Uterus (tissue), 4 donors: Measurements from ENCODE around the gene OR51B2. TPM values are rescaled to one million over a fixed set of nuclear protein-coding genes. Genes with fewer than 3 reads are reported as not detected.
"Not testable (repeated sequence)": the region's sequence is repeated elsewhere in the genome, so short reads cannot be mapped to it uniquely, and the experiment has no call there.

Experiments used
- DNase-seq, 2 donors: peaks; one replicate each; pipeline ENCODE4 v3.0.0-alpha.2; 2019 to 2020
- H3K27ac ChIP-seq, 2 donors: fragments of 200-600 bp; sonication (generic); 1 replicate in 1 of 2; 2 replicates in 1 of 2; pipeline ENCODE4 v1.5.1; 2016 to 2018
- H3K27me3 ChIP-seq, 2 donors: fragments of 200-600 bp; sonication (generic); one replicate each; pipeline ENCODE4 v1.5.1; 2018 to 2019; ENCODE audit warnings: control low read depth in 1 of 2
- H3K36me3 ChIP-seq, 2 donors: fragments of 200-600 bp; sonication (generic); one replicate each; pipeline ENCODE4 v1.5.1; 2019; ENCODE audit warnings: control low read depth in 1 of 2
- H3K4me1 ChIP-seq, 2 donors: fragments of 200-600 bp; sonication (generic); one replicate each; pipeline ENCODE4 v1.5.1; 2018 to 2019; ENCODE audit warnings: control low read depth in 1 of 2
- H3K4me3 ChIP-seq, 2 donors: fragments of 200-600 bp; sonication (generic); 1 replicate in 1 of 2; 2 replicates in 1 of 2; pipeline ENCODE4 v1.5.1; 2018 to 2019; ENCODE audit warnings: mild to moderate bottlenecking in 1 of 2
- H3K9me3 ChIP-seq, 2 donors: fragments of 200-600 bp; sonication (generic); one replicate each; pipeline ENCODE4 v1.5.1; 2019; ENCODE audit warnings: control low read depth in 1 of 2
- POLR2A ChIP-seq, 2 donors: fragments of 450-650 bp; IDR thresholded peaks; one replicate each; pipeline ENCODE4 v1.6.1; 2016; ENCODE audit warnings: antibody characterized with exemption in 2 of 2, mild to moderate bottlenecking in 1 of 2, moderate library complexity in 1 of 2
- intact Hi-C: fragments of 100-400 bp; cut with DNase I; formaldehyde crosslinking; loops from one replicate; pipeline ENCODE4 v1.15.1; 2023; ENCODE audit warnings: low total_unique reads
- total RNA-seq, 4 donors: library from RNA; depleted of rRNA in 3 of 4; stranded (reverse); fragments of >200 nt in 3 of 4; gene quantifications; one replicate each; pipeline versions ENCODE4 v1.1.0 to v1.2.4, GENCODE V29; 2014 to 2023
- TF ChIP-seq, protein P1 (sequence below), 4 experiments: fragments of 200-600 bp in 2 of 4; fragments of 450-650 bp in 2 of 4; sonication (generic) in 2 of 4; IDR thresholded peaks; one replicate each; pipeline ENCODE4 v1.5.1; 2016 to 2019; ENCODE audit warnings: antibody characterized with exemption in 4 of 4, mild to moderate bottlenecking in 2 of 4, moderate library complexity in 1 of 4
- donor health status: DM: yes; HTN: yes; CAD: no.

Gene OR51B2
- total RNA-seq, 4 donors from 2014 or later: 0.82 to 1.5 TPM; not detected in 2

DNA sequence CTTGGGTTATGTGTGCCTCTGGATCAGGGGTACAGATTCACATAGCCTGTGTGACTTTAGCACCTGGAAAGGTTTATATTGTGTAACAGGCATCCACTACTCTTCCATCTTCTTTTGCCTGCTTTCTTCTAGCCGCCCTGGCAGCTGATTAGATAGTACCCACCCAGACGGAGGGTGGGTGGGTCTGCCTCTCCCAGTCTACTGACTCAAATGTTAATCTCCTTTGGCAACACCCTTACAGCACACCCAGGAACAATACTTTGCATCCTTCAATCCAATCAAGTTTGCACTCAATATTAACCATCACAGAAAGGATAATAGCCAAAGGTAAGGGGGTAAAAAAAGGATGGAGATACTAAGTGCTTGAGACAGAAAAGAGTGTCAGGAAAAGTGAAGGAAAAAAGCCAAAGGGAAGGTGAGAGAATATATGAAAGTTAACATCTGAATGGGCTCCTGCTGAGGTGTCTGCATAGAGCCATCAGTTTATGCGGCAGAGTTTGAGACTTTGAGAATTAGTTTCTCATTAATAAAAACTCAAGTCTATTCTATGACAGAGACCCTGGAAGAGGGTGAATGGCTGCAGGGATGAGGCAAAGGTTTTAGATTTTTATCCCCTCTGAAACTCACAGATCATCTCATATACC is 24.6 kb upstream of the OR51B2 start:
- Histone ChIP-seq H3K4me3 (no peak overlapping the region), H3K9me3 (no peaks in the 10 kb centered on the region), H3K4me1 (no peaks in the 10 kb centered on the region), H3K27me3 (no peaks in the 10 kb centered on the region), H3K36me3 (no peaks in the 10 kb centered on the region), H3K27ac (no peak overlapping the region)
- TF ChIP-seq POLR2A (IDR thresholded peaks at IDR 0.05): no peak
- TF ChIP-seq, protein P1, sequence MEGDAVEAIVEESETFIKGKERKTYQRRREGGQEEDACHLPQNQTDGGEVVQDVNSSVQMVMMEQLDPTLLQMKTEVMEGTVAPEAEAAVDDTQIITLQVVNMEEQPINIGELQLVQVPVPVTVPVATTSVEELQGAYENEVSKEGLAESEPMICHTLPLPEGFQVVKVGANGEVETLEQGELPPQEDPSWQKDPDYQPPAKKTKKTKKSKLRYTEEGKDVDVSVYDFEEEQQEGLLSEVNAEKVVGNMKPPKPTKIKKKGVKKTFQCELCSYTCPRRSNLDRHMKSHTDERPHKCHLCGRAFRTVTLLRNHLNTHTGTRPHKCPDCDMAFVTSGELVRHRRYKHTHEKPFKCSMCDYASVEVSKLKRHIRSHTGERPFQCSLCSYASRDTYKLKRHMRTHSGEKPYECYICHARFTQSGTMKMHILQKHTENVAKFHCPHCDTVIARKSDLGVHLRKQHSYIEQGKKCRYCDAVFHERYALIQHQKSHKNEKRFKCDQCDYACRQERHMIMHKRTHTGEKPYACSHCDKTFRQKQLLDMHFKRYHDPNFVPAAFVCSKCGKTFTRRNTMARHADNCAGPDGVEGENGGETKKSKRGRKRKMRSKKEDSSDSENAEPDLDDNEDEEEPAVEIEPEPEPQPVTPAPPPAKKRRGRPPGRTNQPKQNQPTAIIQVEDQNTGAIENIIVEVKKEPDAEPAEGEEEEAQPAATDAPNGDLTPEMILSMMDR (IDR thresholded peaks at IDR 0.05): no peak
- intact Hi-C loops: no loop called here
- DNase-seq: no peak

DNA sequence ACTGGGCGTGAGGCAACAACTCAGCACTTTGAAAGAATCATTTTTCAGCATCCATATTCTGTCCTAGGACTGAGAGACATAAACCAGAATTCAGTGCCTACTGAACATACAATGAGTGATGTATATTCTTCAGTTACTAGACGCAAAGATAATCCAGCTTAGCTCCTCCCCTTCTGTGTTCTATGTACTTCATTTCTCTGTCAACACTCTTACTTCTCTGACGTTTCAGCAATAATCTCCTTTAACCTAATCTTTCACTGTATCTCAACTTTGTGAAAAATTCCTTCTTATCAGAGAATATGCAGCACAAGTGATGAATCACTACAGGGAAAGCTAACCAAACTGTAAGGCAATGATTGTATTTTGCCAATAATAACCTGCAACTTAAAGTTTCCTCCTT is 21.7 kb upstream of the OR51B2 start:
- TF ChIP-seq, protein P1 (IDR thresholded peaks at IDR 0.05): no peak
- TF ChIP-seq POLR2A (IDR thresholded peaks at IDR 0.05): no peak

DNA sequence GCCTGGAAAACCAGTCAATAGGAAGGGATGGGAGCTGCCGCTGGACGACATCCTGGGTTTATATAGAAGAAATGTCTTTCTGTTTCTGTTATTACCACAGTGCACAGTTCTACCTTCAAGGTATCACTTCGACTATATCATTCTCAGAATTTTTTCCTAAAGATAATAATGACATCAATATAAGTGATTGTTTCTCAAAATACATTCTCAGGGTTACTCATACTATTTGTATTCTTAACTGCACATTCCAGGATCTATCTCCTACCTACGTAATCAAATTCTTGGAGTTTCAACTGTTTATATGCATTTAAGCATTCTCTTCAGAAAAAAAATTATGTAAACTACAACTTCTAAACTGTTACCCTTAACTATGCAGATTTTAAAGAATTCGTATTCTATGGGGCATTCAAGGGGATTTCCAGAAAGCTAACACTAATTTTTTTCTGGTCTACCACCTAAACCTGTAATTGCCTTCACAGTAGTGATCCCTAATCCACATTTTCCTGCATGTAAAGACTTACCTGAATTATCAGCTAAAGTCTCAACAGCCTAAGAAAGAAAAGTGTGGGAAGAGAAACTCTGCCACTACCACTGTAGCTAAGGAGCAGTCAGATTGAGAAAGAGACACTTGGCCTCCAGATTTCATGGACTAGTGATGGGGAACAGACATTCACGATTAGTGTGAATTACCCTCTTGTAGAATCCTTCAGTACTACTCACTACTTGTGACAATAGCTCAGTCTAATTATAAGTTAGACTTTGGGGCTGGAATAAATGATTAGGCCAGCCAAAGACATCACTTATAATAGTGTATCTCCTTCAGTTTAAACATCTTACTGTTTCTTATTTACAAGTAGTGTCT is 19.6 kb upstream of the OR51B2 start, which contains the start of gene OR51B5:
Gene OR51B5, minus strand, starts transcription at position 51 of the 862 bp plus-strand sequence. Its CDS starts 0 bp downstream, at position 51.
- H3K27me3 ChIP-seq: no peaks in the 10 kb centered on the region
- H3K9me3 ChIP-seq: no peaks in the 10 kb centered on the region
- intact Hi-C loops: no loop called here
- no peak within 1 kb of the TSS for H3K27ac ChIP-seq
- no peaks in the 10 kb centered on the region for H3K36me3 ChIP-seq
- no peak for DNase-seq
- no peak within 1 kb of the TSS for H3K4me3 ChIP-seq
- H3K4me1 ChIP-seq: no peaks in the 10 kb centered on the region
- TF ChIP-seq POLR2A (IDR thresholded peaks at IDR 0.05): no peak
- TF ChIP-seq, protein P1 (IDR thresholded peaks at IDR 0.05): no peak

More for the DNA sequence above, 21.7 kb upstream of the OR51B2 start:
- H3K27me3 ChIP-seq: no peaks in the 10 kb centered on the region
- DNase-seq: no peak
- intact Hi-C loops: no loop called here
- H3K36me3 ChIP-seq: no peaks in the 10 kb centered on the region
- H3K27ac ChIP-seq: no peak overlapping the region
- H3K9me3 ChIP-seq: no peaks in the 10 kb centered on the region
- no peaks in the 10 kb centered on the region for H3K4me1 ChIP-seq
- H3K4me3 ChIP-seq: no peak overlapping the region

DNA sequence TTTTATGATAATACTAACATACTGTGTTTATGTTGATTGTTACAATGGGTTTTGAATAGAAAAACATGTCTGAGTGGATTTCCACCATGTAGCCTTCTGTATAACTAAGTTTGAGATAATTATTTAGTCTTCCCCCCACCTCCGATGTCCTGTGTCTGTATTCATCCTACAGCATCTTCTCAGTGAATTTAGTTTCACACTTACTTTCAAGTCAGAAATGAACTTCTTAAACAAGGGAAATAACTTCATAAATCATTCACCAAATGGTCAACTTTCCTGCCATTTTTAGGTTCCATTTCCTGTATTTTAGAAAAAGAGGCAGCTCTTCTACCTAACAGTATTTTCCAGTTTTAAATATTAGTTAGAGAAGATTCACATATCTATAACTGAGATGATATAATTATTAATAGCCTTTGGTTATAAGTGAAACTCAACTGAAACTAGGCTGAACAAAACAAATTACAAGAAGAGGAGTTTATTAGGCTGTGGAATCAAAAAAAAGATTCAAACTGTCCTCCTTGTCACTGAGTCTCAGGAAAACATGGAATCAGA is 15.8 kb upstream of the OR51B2 start:
- intact Hi-C loops: no loop called here
- H3K4me1 ChIP-seq: no peaks in the 10 kb centered on the region
- no peaks in the 10 kb centered on the region for H3K9me3 ChIP-seq
- H3K27me3 ChIP-seq: no peaks in the 10 kb centered on the region
- TF ChIP-seq POLR2A (IDR thresholded peaks at IDR 0.05): no peak
- TF ChIP-seq, protein P1 (IDR thresholded peaks at IDR 0.05): no peak
- DNase-seq: no peak
- no peak overlapping the region for H3K27ac ChIP-seq
- H3K4me3 ChIP-seq: no peak overlapping the region
- H3K36me3 ChIP-seq: no peaks in the 10 kb centered on the region

DNA sequence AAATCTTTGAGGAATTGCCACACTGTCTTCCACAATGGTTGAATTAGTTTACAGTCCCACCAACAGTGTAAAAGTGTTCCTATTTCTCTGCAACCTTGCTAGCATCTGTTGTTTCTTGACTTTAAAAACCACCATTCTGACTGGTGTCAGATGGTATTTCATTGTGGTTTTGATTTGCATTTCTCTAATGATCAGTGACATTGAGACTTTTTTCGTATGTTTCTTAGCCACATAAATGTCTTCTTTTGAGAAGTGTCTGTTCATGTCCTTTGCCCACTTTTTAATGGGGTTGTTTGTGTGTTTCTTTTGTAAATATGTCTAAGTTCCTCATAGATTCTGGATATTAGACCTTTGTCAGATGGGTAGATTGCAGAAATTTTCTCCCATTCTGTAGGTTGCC is 13.2 kb upstream of the OR51B2 start:
- H3K27ac ChIP-seq, intact Hi-C loops, H3K27me3 ChIP-seq, H3K9me3 ChIP-seq, DNase-seq, H3K4me3 ChIP-seq, H3K36me3 ChIP-seq, H3K4me1 ChIP-seq: not testable (repeated sequence)
